Skin of body (tissue), 3 donors: Measurements from ENCODE around the gene KRTAP1-4. TPM values are rescaled to one million over a fixed set of nuclear protein-coding genes. Genes with fewer than 3 reads are reported as not detected.
"Not testable (repeated sequence)": the region's sequence is repeated elsewhere in the genome, so short reads cannot be mapped to it uniquely, and the experiment has no call there.

Source experiments
- DNase-seq: peaks from one replicate; lab custom pipeline; 2025; lab: John Stamatoyannopoulos, UW
- small RNA-seq: library from RNA; depleted of rRNA; stranded (forward); fragments of <200 nt; gene quantifications from one replicate; pipeline ENCODE3, GENCODE V24; 2014; ENCODE audit warnings: low replicate concordance
- total RNA-seq: library from RNA; depleted of rRNA; stranded (reverse); fragments of >200 nt; gene quantifications from one replicate; pipeline ENCODE4 v1.2.3, GENCODE V29; 2014

The KRTAP1-4 gene
- total RNA-seq, 1 donor from 2014 or later = not detected

DNA sequence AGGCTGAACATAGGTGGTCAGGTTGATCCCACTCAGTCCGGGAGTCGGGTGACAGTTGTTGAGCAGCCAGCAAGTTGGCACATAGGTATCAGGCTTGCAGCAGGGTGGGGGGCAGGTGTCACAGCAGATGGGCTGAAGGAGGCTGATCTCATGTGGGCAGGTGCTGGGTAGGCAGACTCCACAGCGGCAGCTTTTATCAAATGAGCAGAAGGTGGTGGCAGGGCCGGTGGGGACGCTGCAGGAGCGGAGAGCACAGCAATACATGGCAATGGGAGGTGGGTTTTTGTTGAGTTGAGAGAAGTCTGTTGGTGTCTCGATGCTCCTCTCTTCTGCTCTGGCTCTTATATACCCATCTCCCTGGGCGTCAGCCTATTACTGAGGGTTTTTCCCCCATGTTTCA, 21.2 kb downstream of the KRTAP1-4 start, which contains the start of gene KRTAP3-1:
Gene KRTAP3-1 (minus strand): TSS at position 318 of the 400 bp plus-strand sequence. CDS start 54 bp downstream, at position 264.
- no peak for DNase-seq

DNA sequence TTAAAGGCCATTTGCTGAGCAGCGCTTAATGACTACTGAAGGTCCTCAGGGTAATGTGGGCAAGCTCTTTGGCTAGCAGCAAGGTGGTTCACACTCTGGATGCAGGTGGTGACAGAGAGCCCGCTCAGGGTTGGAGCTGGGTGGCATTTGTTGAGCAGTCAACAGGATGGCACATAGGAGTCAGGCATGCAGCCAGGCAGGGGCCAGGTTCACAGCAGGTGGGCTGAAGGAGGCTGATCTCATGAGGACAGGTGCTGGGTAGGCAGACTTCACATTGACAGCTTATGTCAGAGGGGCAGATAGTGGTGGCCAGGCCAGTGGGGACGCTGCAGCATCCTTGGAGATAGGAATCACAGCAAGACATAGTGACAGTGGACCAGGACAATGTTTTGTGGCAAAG, 25.6 kb downstream of the KRTAP1-4 start:
- DNase-seq = no peak

GRCh38 chr17:41003926-41004325, 26.1 kb downstream of the KRTAP1-4 start:
- DNase-seq = no peak

GRCh38 chr17:41002814-41003213, 27.2 kb downstream of the KRTAP1-4 start:
- DNase-seq = no peak

GRCh38 chr17:41001795-41002194, 28.2 kb downstream of the KRTAP1-4 start:
- DNase-seq = no peak

- not testable (repeated sequence) for DNase-seq
Observed at GRCh38 chr17:40999563-40999962, 30.4 kb downstream of the KRTAP1-4 start, which contains the start of gene KRTAP3-2. KRTAP3-2 (minus strand) TSS chr17:40999906; CDS start chr17:40999853, 53 bp downstream.

DNA sequence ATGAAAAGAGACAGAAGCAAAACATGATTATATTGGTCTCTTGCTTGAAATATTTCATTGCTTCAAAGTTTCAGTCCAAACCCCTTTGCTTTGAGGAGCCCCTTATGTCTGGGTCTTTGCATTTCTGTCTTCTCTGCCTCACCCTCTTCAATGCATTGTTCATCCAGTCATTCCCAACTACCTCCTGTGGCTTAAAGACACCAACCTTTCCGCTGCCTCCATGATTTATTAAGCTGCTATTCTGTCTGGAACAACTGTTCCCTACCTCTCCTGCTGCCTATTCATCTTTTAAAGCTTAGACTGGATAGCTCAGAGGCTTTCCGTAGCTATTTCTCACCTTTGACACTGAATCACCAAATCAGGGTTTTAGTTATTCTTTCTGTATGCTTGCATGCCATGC, 32.6 kb downstream of the KRTAP1-4 start:
- no peak for DNase-seq

DNA sequence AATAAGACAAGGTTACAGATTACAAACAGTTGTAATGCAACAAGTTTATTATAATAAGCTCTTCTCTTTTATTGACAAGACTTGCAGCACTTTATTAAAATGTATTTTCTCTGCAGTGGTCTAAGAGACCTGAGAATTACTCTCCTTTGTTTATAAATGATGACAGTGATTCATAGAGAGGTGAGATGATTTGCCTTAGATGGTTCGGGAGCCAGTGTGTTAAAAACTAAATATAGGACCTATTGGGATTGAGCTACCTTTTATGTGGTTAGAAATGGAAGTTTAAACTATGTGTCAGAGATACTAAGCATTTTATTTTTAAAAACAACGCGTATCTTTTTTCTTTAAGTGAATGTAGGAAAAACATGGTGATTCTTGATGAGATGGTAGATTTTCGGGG, 33.2 kb downstream of the KRTAP1-4 start:
- DNase-seq = no peak

DNA sequence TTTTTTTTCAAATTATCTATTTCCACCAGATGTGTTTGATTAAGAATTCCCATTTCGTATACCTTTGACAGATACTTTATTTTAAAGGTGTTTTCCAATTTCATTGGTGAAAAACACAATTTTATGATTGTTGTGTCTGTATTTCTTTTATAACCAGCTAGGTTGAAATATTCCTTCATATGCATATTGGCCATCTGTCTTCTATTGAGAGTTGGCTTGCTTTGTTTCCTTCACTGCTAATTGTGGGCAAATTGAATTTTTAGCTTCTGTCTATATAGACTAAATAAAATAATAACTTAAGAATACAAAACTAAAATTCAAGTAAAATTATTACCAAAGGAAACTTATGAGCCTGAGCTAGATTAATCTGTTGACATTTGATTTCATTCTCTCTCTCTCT, 34.9 kb downstream of the KRTAP1-4 start:
- no peak for DNase-seq

DNA sequence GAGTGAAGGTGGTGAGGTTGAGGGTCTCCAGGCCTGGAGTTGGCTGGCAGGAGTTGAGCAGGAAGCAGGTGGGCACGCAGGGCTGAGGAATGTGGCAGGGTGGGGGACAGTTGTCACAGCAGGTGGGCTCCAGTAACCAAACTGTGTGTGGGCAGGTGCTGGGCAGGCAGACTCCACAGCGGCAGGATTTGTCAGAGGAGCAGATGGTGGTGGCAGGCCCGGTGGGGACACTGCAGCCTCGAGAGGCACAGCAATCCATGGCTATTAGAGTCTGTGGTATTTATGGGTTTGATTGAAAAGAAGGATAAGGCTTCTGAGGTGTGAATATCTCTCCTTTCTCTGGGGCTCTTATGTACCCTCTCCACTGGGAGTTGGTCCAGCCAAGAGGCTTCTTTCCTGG, 36.2 kb downstream of the KRTAP1-4 start, which contains the start of gene KRTAP3-3:
Gene KRTAP3-3 (minus strand): TSS at position 326 of the 400 bp plus-strand sequence. CDS start 67 bp downstream, at position 259.
- DNase-seq = no peak

GRCh38 chr17:40993084-40993483, 36.9 kb downstream of the KRTAP1-4 start:
- no peak for DNase-seq

DNA sequence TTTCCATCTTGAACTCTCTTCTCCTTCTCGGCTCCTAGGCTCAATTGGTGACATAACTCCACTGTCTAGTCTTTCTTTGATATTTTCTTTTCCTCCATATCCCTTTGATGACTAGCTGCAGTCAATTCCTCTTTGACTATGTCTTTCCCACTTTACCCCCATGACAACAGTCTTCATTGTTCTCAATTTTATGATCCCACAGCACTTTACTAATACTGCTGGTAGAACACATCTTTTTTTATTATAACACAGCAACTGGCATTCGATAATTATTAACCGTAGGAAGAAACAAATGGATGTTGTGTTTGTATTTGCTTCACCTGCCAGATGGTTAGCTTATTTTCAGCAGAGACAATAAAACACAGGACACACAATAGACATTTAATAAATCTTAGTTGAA, 37.3 kb downstream of the KRTAP1-4 start:
- DNase-seq = no peak

GRCh38 chr17:40986920-40987319, 43.1 kb downstream of the KRTAP1-4 start:
- DNase-seq = no peak

GRCh38 chr17:40984226-40984625, 45.8 kb downstream of the KRTAP1-4 start, which contains the start of gene KRT40:
KRT40 (minus strand) TSS chr17:40984326; CDS start chr17:40984273, 53 bp downstream.
- DNase-seq = no peak

GRCh38 chr17:40981115-40981514, 48.9 kb downstream of the KRTAP1-4 start:
- no peak for DNase-seq

- no peak for DNase-seq
Observed at GRCh38 chr17:40980596-40980995, 49.4 kb downstream of the KRTAP1-4 start.

DNA sequence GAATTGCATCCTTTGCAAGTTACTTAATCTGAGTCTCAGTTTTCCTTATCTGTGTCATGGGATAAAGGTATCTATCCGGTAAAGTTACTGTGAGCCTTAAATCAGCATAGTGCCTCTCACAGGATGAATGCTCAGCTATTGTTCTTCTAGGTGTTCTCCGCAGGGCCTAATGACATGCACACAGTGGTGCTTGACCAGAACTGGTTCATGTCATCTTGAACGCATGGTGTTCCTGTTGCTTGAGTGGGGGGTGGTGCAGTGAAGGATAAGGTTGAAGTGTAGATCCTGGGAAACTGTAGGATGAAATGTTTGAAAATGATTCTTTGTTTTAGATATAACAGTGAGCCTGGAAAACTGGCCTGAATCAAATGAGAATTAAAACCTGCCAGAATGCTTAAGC, 49.9 kb downstream of the KRTAP1-4 start:
- no peak for DNase-seq

Small RNAs within 50 kb of the gene (small RNA-seq; reads per million reads assigned to genes)
- not detected for gene KRTAP3-4P

Other genes starting within 250 kb of the KRTAP1-4 start
- 428 TPM for gene KRT27, start 247.6 kb downstream of the KRTAP1-4 start, total RNA-seq
- gene KRT28, start 230.2 kb downstream of the KRTAP1-4 start, total RNA-seq = 152 TPM
- gene KRT10, start 207.6 kb downstream of the KRTAP1-4 start, total RNA-seq = 976 TPM
- gene KRT12, start 163.0 kb downstream of the KRTAP1-4 start, total RNA-seq = 0.10 TPM
- gene KRT20, start 145.0 kb downstream of the KRTAP1-4 start, total RNA-seq = 0.39 TPM
- gene KRT23, start 92.5 kb downstream of the KRTAP1-4 start, total RNA-seq = 107 TPM
- 6.4 TPM for gene KRT39, start 63.2 kb downstream of the KRTAP1-4 start, total RNA-seq
- 7.7 TPM for gene KRT40, start 45.9 kb downstream of the KRTAP1-4 start, total RNA-seq
- 1.5 TPM for gene KRTAP3-3, start 36.0 kb downstream of the KRTAP1-4 start, total RNA-seq
- gene KRTAP3-2, start 30.3 kb downstream of the KRTAP1-4 start, total RNA-seq = 2.3 TPM
- 5.3 TPM for gene KRTAP3-1, start 21.1 kb downstream of the KRTAP1-4 start, total RNA-seq
- 14.1 TPM for gene KRTAP1-5, start 3.0 kb downstream of the KRTAP1-4 start, total RNA-seq
- gene KRTAP1-3, start 4.7 kb upstream of the KRTAP1-4 start, total RNA-seq = 12.2 TPM
- gene KRTAP1-1, start 11.3 kb upstream of the KRTAP1-4 start, total RNA-seq = 7.5 TPM
- 3.4 TPM for gene KRTAP2-1, start 17.1 kb upstream of the KRTAP1-4 start, total RNA-seq
- 6.5 TPM for gene KRTAP2-2, start 25.0 kb upstream of the KRTAP1-4 start, total RNA-seq
- 0.30 TPM for gene KRTAP2-3, start 29.9 kb upstream of the KRTAP1-4 start, total RNA-seq
- gene KRTAP2-4, start 35.7 kb upstream of the KRTAP1-4 start, total RNA-seq = 3.3 TPM
- 11.4 TPM for gene KRTAP4-7, start 54.0 kb upstream of the KRTAP1-4 start, total RNA-seq
- gene KRTAP4-8, start 67.9 kb upstream of the KRTAP1-4 start, total RNA-seq = 3.1 TPM
- gene KRTAP4-16, start 72.0 kb upstream of the KRTAP1-4 start, total RNA-seq = not detected
- 5.2 TPM for gene KRTAP4-9, start 75.2 kb upstream of the KRTAP1-4 start, total RNA-seq
- 0.79 TPM for gene KRTAP4-11, start 88.2 kb upstream of the KRTAP1-4 start, total RNA-seq
- gene KRTAP4-12, start 94.0 kb upstream of the KRTAP1-4 start, total RNA-seq = 0.89 TPM
- 4.0 TPM for gene KRTAP4-6, start 110.3 kb upstream of the KRTAP1-4 start, total RNA-seq
- 1.3 TPM for gene KRTAP4-5, start 119.6 kb upstream of the KRTAP1-4 start, total RNA-seq
- gene KRTAP4-4, start 130.6 kb upstream of the KRTAP1-4 start, total RNA-seq = 2.2 TPM
- gene KRTAP4-3, start 138.0 kb upstream of the KRTAP1-4 start, total RNA-seq = 2.0 TPM
- gene KRTAP4-2, start 148.0 kb upstream of the KRTAP1-4 start, total RNA-seq = 1.1 TPM
- gene KRTAP4-1, start 154.7 kb upstream of the KRTAP1-4 start, total RNA-seq = 3.6 TPM
- gene KRTAP9-1, start 159.7 kb upstream of the KRTAP1-4 start, total RNA-seq = not detected
- 6.3 TPM for gene KRTAP9-2, start 196.5 kb upstream of the KRTAP1-4 start, total RNA-seq
- 7.3 TPM for gene KRTAP9-3, start 202.3 kb upstream of the KRTAP1-4 start, total RNA-seq
- gene KRTAP9-8, start 207.8 kb upstream of the KRTAP1-4 start, total RNA-seq = 8.5 TPM
- gene KRTAP9-4, start 219.5 kb upstream of the KRTAP1-4 start, total RNA-seq = 6.5 TPM
- 2.6 TPM for gene KRTAP9-9, start 225.2 kb upstream of the KRTAP1-4 start, total RNA-seq
- gene KRTAP9-6, start 235.2 kb upstream of the KRTAP1-4 start, total RNA-seq = not detected
- not detected for gene KRTAP9-7, start 245.5 kb upstream of the KRTAP1-4 start, total RNA-seq